ENCODE measurements around the gene RPS13.

Gene RPS13

DNA sequence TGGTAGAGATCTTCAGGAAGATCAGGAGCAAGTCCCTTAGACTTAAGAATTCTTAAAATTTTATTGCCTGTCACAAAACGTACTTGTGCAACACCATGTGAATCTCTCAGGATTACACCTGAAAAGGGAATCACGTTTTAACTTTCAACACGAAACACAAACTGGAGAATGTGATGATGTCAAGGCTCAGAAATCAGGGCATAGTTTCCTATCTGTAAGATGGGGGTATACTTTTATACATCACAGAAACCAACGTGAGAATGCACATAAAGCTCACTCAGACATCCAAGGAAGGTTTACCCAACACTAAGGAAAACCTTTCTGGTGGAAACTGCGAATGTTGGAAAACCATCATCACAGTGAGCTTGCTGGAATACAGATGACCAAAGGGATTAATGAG, 2.0 kb downstream of the RPS13 start:
- no peak for ATAC-seq
- TF ChIP-seq BACH2 (CRISPR knock-in tag; IDR thresholded peaks at IDR 0.05; ENCODE audit: borderline replicate concordance): no peak
- TF ChIP-seq, protein P1, sequence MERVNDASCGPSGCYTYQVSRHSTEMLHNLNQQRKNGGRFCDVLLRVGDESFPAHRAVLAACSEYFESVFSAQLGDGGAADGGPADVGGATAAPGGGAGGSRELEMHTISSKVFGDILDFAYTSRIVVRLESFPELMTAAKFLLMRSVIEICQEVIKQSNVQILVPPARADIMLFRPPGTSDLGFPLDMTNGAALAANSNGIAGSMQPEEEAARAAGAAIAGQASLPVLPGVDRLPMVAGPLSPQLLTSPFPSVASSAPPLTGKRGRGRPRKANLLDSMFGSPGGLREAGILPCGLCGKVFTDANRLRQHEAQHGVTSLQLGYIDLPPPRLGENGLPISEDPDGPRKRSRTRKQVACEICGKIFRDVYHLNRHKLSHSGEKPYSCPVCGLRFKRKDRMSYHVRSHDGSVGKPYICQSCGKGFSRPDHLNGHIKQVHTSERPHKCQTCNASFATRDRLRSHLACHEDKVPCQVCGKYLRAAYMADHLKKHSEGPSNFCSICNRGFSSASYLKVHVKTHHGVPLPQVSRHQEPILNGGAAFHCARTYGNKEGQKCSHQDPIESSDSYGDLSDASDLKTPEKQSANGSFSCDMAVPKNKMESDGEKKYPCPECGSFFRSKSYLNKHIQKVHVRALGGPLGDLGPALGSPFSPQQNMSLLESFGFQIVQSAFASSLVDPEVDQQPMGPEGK (CRISPR knock-in tag; IDR thresholded peaks at IDR 0.05; ENCODE audit: borderline replicate concordance): no peak
- no peak; the same call in 1 of the 2 replicates for TF ChIP-seq TCF4 (CRISPR knock-in tag; IDR thresholded peaks at IDR 0.05; ENCODE audit: borderline replicate concordance)
- no peak for TF ChIP-seq ZNF565 (CRISPR knock-in tag; conservative IDR thresholded peaks at IDR 0.05; ENCODE audit: low read depth)
- no peak for TF ChIP-seq ESRRG (CRISPR knock-in tag; IDR thresholded peaks at IDR 0.05)
- TF ChIP-seq ISL1 (CRISPR knock-in tag; IDR thresholded peaks at IDR 0.05): no peak
- TF ChIP-seq ZFP30 (CRISPR knock-in tag; IDR thresholded peaks at IDR 0.05): no peak
- TF ChIP-seq GLIS3 (CRISPR knock-in tag; IDR thresholded peaks at IDR 0.05): no peak
- no peak for TF ChIP-seq ZC3H10 (CRISPR knock-in tag; IDR thresholded peaks at IDR 0.05)
- no peak for TF ChIP-seq ZNF70 (CRISPR knock-in tag; IDR thresholded peaks at IDR 0.05)
- no peak for TF ChIP-seq PPARA (CRISPR knock-in tag; IDR thresholded peaks at IDR 0.05; ENCODE audit: borderline replicate concordance)
- TF ChIP-seq ARNTL (CRISPR knock-in tag; IDR thresholded peaks at IDR 0.05; ENCODE audit: borderline replicate concordance, low read depth): no peak
- TF ChIP-seq, protein P2, sequence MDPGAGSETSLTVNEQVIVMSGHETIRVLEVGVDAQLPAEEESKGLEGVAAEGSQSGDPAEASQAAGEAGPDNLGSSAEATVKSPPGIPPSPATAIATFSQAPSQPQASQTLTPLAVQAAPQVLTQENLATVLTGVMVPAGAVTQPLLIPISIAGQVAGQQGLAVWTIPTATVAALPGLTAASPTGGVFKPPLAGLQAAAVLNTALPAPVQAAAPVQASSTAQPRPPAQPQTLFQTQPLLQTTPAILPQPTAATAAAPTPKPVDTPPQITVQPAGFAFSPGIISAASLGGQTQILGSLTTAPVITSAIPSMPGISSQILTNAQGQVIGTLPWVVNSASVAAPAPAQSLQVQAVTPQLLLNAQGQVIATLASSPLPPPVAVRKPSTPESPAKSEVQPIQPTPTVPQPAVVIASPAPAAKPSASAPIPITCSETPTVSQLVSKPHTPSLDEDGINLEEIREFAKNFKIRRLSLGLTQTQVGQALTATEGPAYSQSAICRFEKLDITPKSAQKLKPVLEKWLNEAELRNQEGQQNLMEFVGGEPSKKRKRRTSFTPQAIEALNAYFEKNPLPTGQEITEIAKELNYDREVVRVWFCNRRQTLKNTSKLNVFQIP (CRISPR knock-in tag; IDR thresholded peaks at IDR 0.05; ENCODE audit: borderline replicate concordance, low read depth): no peak

DNA sequence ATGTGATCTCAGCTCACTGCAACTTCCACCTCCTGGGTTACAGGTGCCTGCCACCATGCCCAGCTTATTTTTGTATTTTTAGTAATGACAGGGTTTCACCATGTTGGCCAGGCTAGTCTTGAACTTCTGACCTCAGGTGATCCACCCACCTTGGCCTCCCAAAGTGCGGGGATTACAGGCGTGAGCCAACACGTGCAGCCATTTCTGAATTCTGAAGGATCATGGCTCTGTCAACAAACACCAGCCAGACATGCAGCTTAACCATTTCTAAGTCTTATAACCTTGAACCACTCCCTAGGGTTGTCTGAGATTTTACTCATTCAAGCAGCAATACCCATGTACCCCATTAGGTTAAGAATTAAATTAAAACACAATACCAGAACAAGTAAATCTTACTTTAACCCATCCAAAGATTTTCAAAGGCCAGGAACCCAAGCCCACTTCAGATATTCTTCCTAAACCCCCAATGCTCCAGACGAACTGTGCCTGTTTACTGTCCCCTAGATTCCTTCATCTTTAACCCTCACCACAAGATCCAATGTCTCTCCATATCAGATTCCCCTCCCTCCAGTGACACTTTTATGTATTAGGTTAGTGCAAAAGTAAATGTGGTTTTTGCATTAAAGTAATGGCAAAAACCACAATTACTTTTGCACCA, 4.0 kb downstream of the RPS13 start:
- TF ChIP-seq ZC3H10 (CRISPR knock-in tag; IDR thresholded peaks at IDR 0.05): no peak
- TF ChIP-seq, protein P3, sequence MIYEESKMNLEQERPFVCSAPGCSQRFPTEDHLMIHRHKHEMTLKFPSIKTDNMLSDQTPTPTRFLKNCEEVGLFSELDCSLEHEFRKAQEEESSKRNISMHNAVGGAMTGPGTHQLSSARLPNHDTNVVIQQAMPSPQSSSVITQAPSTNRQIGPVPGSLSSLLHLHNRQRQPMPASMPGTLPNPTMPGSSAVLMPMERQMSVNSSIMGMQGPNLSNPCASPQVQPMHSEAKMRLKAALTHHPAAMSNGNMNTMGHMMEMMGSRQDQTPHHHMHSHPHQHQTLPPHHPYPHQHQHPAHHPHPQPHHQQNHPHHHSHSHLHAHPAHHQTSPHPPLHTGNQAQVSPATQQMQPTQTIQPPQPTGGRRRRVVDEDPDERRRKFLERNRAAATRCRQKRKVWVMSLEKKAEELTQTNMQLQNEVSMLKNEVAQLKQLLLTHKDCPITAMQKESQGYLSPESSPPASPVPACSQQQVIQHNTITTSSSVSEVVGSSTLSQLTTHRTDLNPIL (CRISPR knock-in tag; IDR thresholded peaks at IDR 0.05; ENCODE audit: low read depth): 0 out of 2 replicates have a peak, but pooled peaks have one; percentile 17
- no peak for ATAC-seq

DNA sequence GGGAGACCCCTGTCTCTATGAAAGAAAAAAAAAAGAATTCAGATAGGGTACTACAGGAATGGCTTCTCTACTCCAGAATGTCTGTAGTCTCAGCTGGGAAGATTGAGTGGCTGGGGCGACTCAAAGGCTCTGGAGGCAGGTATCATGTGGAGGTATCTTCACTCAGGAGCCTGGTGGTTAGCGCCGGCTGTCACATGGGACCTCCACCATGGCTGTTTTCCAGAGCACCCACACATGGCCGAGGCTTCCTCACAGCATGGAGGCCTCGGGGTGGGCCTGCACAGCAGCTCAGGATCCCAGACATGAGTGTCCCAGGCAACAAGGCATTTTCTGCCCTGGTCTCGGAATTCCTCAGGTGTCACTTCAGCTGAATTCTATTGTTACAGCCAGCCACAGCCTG, 10.1 kb downstream of the RPS13 start:
- no peak for TF ChIP-seq TCF4 (CRISPR knock-in tag; IDR thresholded peaks at IDR 0.05; ENCODE audit: borderline replicate concordance)
- TF ChIP-seq ZC3H10 (CRISPR knock-in tag; IDR thresholded peaks at IDR 0.05): no peak
- no peak for ATAC-seq

DNA sequence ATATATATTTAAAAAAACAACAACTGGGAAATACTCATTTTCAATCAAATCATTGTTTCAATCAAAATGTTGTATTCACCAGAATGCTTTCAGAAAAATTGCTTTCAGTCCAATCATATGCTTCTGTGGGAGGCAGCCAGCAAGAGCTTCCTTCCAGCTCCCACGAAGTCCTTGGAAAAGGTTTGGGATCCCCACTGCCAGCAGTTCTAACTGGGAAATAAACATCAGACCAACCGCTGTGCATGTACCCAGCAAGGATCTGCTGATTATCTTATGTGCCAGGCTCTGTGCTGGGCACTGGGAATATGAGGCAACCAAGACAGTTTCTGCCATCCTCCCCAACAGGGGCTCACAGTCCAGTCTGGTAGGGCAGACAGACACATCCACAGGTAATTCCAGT, 10.8 kb downstream of the RPS13 start:
- no peak for ATAC-seq
- TF ChIP-seq ARNTL (CRISPR knock-in tag; IDR thresholded peaks at IDR 0.05; ENCODE audit: borderline replicate concordance, low read depth): no peak
- TF ChIP-seq ESRRG (CRISPR knock-in tag; IDR thresholded peaks at IDR 0.05): no peak
- no peak for TF ChIP-seq CSDC2 (CRISPR knock-in tag; IDR thresholded peaks at IDR 0.05)
- TF ChIP-seq, protein P2 (CRISPR knock-in tag; IDR thresholded peaks at IDR 0.05; ENCODE audit: borderline replicate concordance, low read depth): no peak
- no peak for TF ChIP-seq ZNF70 (CRISPR knock-in tag; IDR thresholded peaks at IDR 0.05)
- TF ChIP-seq, protein P1 (CRISPR knock-in tag; IDR thresholded peaks at IDR 0.05; ENCODE audit: borderline replicate concordance): no peak
- TF ChIP-seq ZC3H10 (CRISPR knock-in tag; IDR thresholded peaks at IDR 0.05): no peak
- no peak for TF ChIP-seq TOX (CRISPR knock-in tag; IDR thresholded peaks at IDR 0.05; ENCODE audit: borderline replicate concordance)
- TF ChIP-seq, protein P4, sequence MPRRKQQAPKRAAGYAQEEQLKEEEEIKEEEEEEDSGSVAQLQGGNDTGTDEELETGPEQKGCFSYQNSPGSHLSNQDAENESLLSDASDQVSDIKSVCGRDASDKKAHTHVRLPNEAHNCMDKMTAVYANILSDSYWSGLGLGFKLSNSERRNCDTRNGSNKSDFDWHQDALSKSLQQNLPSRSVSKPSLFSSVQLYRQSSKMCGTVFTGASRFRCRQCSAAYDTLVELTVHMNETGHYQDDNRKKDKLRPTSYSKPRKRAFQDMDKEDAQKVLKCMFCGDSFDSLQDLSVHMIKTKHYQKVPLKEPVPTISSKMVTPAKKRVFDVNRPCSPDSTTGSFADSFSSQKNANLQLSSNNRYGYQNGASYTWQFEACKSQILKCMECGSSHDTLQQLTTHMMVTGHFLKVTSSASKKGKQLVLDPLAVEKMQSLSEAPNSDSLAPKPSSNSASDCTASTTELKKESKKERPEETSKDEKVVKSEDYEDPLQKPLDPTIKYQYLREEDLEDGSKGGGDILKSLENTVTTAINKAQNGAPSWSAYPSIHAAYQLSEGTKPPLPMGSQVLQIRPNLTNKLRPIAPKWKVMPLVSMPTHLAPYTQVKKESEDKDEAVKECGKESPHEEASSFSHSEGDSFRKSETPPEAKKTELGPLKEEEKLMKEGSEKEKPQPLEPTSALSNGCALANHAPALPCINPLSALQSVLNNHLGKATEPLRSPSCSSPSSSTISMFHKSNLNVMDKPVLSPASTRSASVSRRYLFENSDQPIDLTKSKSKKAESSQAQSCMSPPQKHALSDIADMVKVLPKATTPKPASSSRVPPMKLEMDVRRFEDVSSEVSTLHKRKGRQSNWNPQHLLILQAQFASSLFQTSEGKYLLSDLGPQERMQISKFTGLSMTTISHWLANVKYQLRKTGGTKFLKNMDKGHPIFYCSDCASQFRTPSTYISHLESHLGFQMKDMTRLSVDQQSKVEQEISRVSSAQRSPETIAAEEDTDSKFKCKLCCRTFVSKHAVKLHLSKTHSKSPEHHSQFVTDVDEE (CRISPR knock-in tag; IDR thresholded peaks at IDR 0.05): no peak
- TF ChIP-seq, protein P3 (CRISPR knock-in tag; IDR thresholded peaks at IDR 0.05; ENCODE audit: low read depth): no peak
- no peak for TF ChIP-seq BACH2 (CRISPR knock-in tag; IDR thresholded peaks at IDR 0.05; ENCODE audit: borderline replicate concordance)
- no peak for TF ChIP-seq SNAI2 (CRISPR knock-in tag; IDR thresholded peaks at IDR 0.05)
- no peak for TF ChIP-seq TCF4 (CRISPR knock-in tag; IDR thresholded peaks at IDR 0.05; ENCODE audit: borderline replicate concordance)

All from SK-N-SH treated with all-trans-retinoic acid at 6 μM for 48 hours (cell line).